Ovary (tissue), 3 donors: ENCODE data around the gene UGT2B10.

Experiments used
- CTCF ChIP-seq, 3 donors: fragments of 450-650 bp in 2 of 3; fragments of 200-600 bp in 1 of 3; IDR thresholded peaks; one replicate each; pipeline versions ENCODE4 v1.5.1 to v1.8.0; 2016 to 2022; ENCODE audit warnings: antibody characterized with exemption in 3 of 3, mild to moderate bottlenecking in 1 of 3
- EP300 ChIP-seq: sonication (generic); formaldehyde crosslinking; IDR thresholded peaks from one replicate; pipeline ENCODE4 v1.6.1; 2017; ENCODE audit warnings: antibody characterized with exemption
- POLR2A ChIP-seq: fragments of 450-650 bp; IDR thresholded peaks from one replicate; pipeline ENCODE4 v1.6.1; 2017; ENCODE audit warnings: antibody characterized with exemption, mild to moderate bottlenecking, moderate library complexity
- donor health status: DM: no; HTN: no; CAD: no.

- TF ChIP-seq CTCF (IDR thresholded peaks at IDR 0.05): no peak
- no peak for TF ChIP-seq POLR2A
- TF ChIP-seq EP300: no peak
Measured at GRCh38 chr4:68803013-68803412, 12.8 kb upstream of the UGT2B10 start.
